Gastroesophageal sphincter (tissue), 4 donors: ENCODE measurements around the gene ARIH1. TPM values are rescaled to one million over a fixed set of nuclear protein-coding genes. Genes with fewer than 3 reads are reported as not detected.
A peak's percentile ranks its signal among the peaks of the same experiment; 100 is the strongest.
"Not testable (repeated sequence)": the region's sequence is repeated elsewhere in the genome, so short reads cannot be mapped to it uniquely, and the experiment has no call there.

Experiments
- ATAC-seq: fragments of 150-250 bp; one replicate; pipeline ENCODE4 v1.9.1; 2016; ENCODE audit warnings: mild to moderate bottlenecking, moderate library complexity
- H3K27ac ChIP-seq, 4 donors: fragments of 200-600 bp; sonication (generic) in 3 of 4; 1 replicate in 3 of 4; 2 replicates in 1 of 4; pipeline ENCODE4 v1.5.1; 2016 to 2019
- H3K27me3 ChIP-seq: fragments of 200-600 bp; sonication (generic); one replicate; pipeline ENCODE4 v1.5.1; 2019
- H3K36me3 ChIP-seq, 2 donors: fragments of 200-600 bp; sonication (generic); one replicate each; pipeline ENCODE4 v1.5.1; 2019; ENCODE audit warnings: control low read depth in 1 of 2
- H3K4me1 ChIP-seq, 3 donors: fragments of 200-600 bp; sonication (generic); 1 replicate in 2 of 3; 2 replicates in 1 of 3; pipeline ENCODE4 v1.5.1; 2016 to 2019; ENCODE audit warnings: control low read depth in 2 of 3
- H3K4me3 ChIP-seq, 2 donors: fragments of 200-600 bp; sonication (generic); one replicate each; pipeline ENCODE4 v1.5.1; 2019; ENCODE audit warnings: mild to moderate bottlenecking in 1 of 2, moderate library complexity in 1 of 2
- H3K9me3 ChIP-seq, 3 donors: fragments of 200-600 bp; sonication (generic); one replicate each; pipeline ENCODE4 v1.5.1; 2017 to 2019; ENCODE audit warnings: control low read depth in 2 of 3
- CTCF ChIP-seq, 4 experiments: fragments of 200-600 bp in 2 of 4; fragments of 450-650 bp in 2 of 4; sonication (generic) in 1 of 4; IDR thresholded peaks; one replicate each; pipeline ENCODE4 v1.5.1; 2017 to 2019; ENCODE audit warnings: antibody characterized with exemption in 4 of 4, mild to moderate bottlenecking in 2 of 4, moderate library complexity in 2 of 4
- EP300 ChIP-seq: sonication (generic); formaldehyde crosslinking; IDR thresholded peaks from one replicate; pipeline ENCODE4 v1.6.1; 2017; ENCODE audit warnings: antibody characterized with exemption, mild to moderate bottlenecking
- POLR2A ChIP-seq, 2 donors: fragments of 450-650 bp; IDR thresholded peaks; one replicate each; pipeline ENCODE4 v1.6.1; 2017; ENCODE audit warnings: antibody characterized with exemption in 2 of 2, mild to moderate bottlenecking in 2 of 2, moderate library complexity in 1 of 2
- POLR2AphosphoS5 ChIP-seq: sonication (generic); formaldehyde crosslinking; IDR thresholded peaks from one replicate; pipeline ENCODE4 v1.6.1; 2017; ENCODE audit warnings: antibody characterized with exemption
- WGBS, 2 donors: methylation state at CpG; one replicate each; pipeline ENCODE4 v1.1.5; 2018; ENCODE audit warnings: low coverage in 1 of 2; 5-methylcytosine and 5-hydroxymethylcytosine counted together
- total RNA-seq, 4 donors: library from RNA; depleted of rRNA; stranded (reverse); fragments of >200 nt; gene quantifications; one replicate each; pipeline ENCODE4 v1.1.0, GENCODE V29; 2016

Gene ARIH1
- total RNA-seq, 4 donors from 2014 or later, result 45.4 to 65.3 (median 56.4) TPM

GRCh38 chr15:72592676-72593075, 118.5 kb downstream of the ARIH1 start:
- no peak for TF ChIP-seq POLR2A (IDR thresholded peaks at IDR 0.05)
- TF ChIP-seq EP300, result no peak
- no peak for TF ChIP-seq CTCF (IDR thresholded peaks at IDR 0.05)
- no peak for TF ChIP-seq POLR2AphosphoS5
- WGBS, 2 donors, result 77 to 87% methylated on average over 2 of the region's 2 CpGs

GRCh38 chr15:72593838-72594237, 119.7 kb downstream of the ARIH1 start:
- no peaks in the 10 kb centered on the region for H3K9me3 ChIP-seq
- no peaks in the 10 kb centered on the region for H3K4me1 ChIP-seq
- no peak for TF ChIP-seq EP300
- TF ChIP-seq POLR2A (IDR thresholded peaks at IDR 0.05), result no peak
- no peak for TF ChIP-seq POLR2AphosphoS5
- no peak for TF ChIP-seq CTCF (IDR thresholded peaks at IDR 0.05)
- H3K4me3 ChIP-seq, result no peak overlapping the region
- H3K27me3 ChIP-seq, result no peaks in the 10 kb centered on the region
- WGBS, 2 donors, result 88 to 92% methylated on average over 2 to 4 of the region's 4 CpGs
- no peak overlapping the region for H3K27ac ChIP-seq
- no peak for ATAC-seq
- no peaks in the 10 kb centered on the region for H3K36me3 ChIP-seq

More at GRCh38 chr15:72592676-72593075, 118.5 kb downstream of the ARIH1 start:
- Histone ChIP-seq H3K4me1 (no peaks in the 10 kb centered on the region), H3K9me3 (no peaks in the 10 kb centered on the region), H3K27me3 (no peaks in the 10 kb centered on the region), H3K4me3 (no peak overlapping the region), H3K27ac (no peak overlapping the region), H3K36me3 (no peaks in the 10 kb centered on the region)
- ATAC-seq, result no peak

GRCh38 chr15:72599855-72600464, 125.8 kb downstream of the ARIH1 start:
- H3K9me3 ChIP-seq, result no peaks in the 10 kb centered on the region
- no peak overlapping the region for H3K4me3 ChIP-seq
- H3K4me1 ChIP-seq, result no peaks in the 10 kb centered on the region
- no peaks in the 10 kb centered on the region for H3K27me3 ChIP-seq
- no peaks in the 10 kb centered on the region for H3K36me3 ChIP-seq
- TF ChIP-seq POLR2AphosphoS5, result no peak
- peak; percentile 41 to 55 (median 42) for TF ChIP-seq CTCF (IDR thresholded peaks at IDR 0.05)
- no peak for TF ChIP-seq EP300
- ATAC-seq, result no peak
- no peak overlapping the region for H3K27ac ChIP-seq
- WGBS, 2 donors, result 0 to 5% methylated on average over 2 of the region's 2 CpGs

GRCh38 chr15:72604794-72605193, 130.7 kb downstream of the ARIH1 start:
- no peak for ATAC-seq
- H3K36me3 ChIP-seq, result peaks cover 0 to 10% of the 10 kb centered on the region in 2 donors
- H3K27ac ChIP-seq, result no peak overlapping the region
- H3K4me1 ChIP-seq, result no peaks in the 10 kb centered on the region
- WGBS, 2 donors, result 83% methylated on average over 2 of the region's 4 CpGs; no CpG with 5 or more reads in 1 of the 2 donors
- H3K9me3 ChIP-seq, result no peaks in the 10 kb centered on the region
- H3K4me3 ChIP-seq, result no peak overlapping the region
- H3K27me3 ChIP-seq, result no peaks in the 10 kb centered on the region
- no peak for TF ChIP-seq CTCF (IDR thresholded peaks at IDR 0.05)
- TF ChIP-seq EP300, result no peak
- no peak for TF ChIP-seq POLR2AphosphoS5
- no peak for TF ChIP-seq POLR2A (IDR thresholded peaks at IDR 0.05)

- H3K27me3 ChIP-seq, H3K36me3 ChIP-seq, ATAC-seq, H3K4me1 ChIP-seq, H3K27ac ChIP-seq, H3K9me3 ChIP-seq, H3K4me3 ChIP-seq: not testable (repeated sequence)
- WGBS, 2 donors, result no CpG with 5 or more reads among the region's 3 CpGs
These were observed 134.0 kb downstream of the ARIH1 start for GRCh38 chr15:72608084-72608483.
